Measurements from ENCODE around the gene LIMD2. TPM values are rescaled to one million over a fixed set of nuclear protein-coding genes. Genes with fewer than 3 reads are reported as not detected.

LIMD2 gene
- total RNA-seq, 1 donor from 2014 or later, result 3.7 TPM

- no peaks in the 10 kb centered on the region for H3K27me3 ChIP-seq (ENCODE audit: control insufficient read depth in 3 of 3, insufficient read depth in 3 of 3, low read length in 3 of 3)
- peaks cover 40 to 55% (median 49%) of the 10 kb centered on the region in 3 donors for H3K36me3 ChIP-seq (ENCODE audit: control insufficient read depth in 3 of 3, insufficient read depth in 3 of 3, low read length in 3 of 3)
- H3K4me1 ChIP-seq (ENCODE audit: control insufficient read depth in 3 of 3, insufficient read depth in 3 of 3, low read length in 3 of 3), result no peaks in the 10 kb centered on the region
- H3K4me3 ChIP-seq (ENCODE audit: low read length in 3 of 3), result no peak overlapping the region
- H3K9ac ChIP-seq (ENCODE audit: low read depth in 1 of 3, low read length in 3 of 3), result no peak overlapping the region
- H3K27ac ChIP-seq (ENCODE audit: low read depth, low read length), result no peak overlapping the region
- H3K9me3 ChIP-seq (ENCODE audit: control insufficient read depth in 3 of 3, low read length in 3 of 3), result no peaks in the 10 kb centered on the region
Measured at GRCh38 chr17:63685041-63685440, 14.9 kb downstream of the LIMD2 start.

GRCh38 chr17:63682981-63683380 is 16.9 kb downstream of the LIMD2 start:
- H3K27me3 ChIP-seq (ENCODE audit: control insufficient read depth in 3 of 3, insufficient read depth in 3 of 3, low read length in 3 of 3), result no peaks in the 10 kb centered on the region
- H3K4me3 ChIP-seq (ENCODE audit: low read length in 3 of 3), result no peak overlapping the region
- peaks cover 22 to 38% (median 30%) of the 10 kb centered on the region in 3 donors for H3K36me3 ChIP-seq (ENCODE audit: control insufficient read depth in 3 of 3, insufficient read depth in 3 of 3, low read length in 3 of 3)
- H3K9ac ChIP-seq (ENCODE audit: low read depth in 1 of 3, low read length in 3 of 3), result no peak overlapping the region
- H3K27ac ChIP-seq (ENCODE audit: low read depth, low read length), result no peak overlapping the region
- H3K9me3 ChIP-seq (ENCODE audit: control insufficient read depth in 3 of 3, low read length in 3 of 3), result no peaks in the 10 kb centered on the region
- no peaks in the 10 kb centered on the region for H3K4me1 ChIP-seq (ENCODE audit: control insufficient read depth in 3 of 3, insufficient read depth in 3 of 3, low read length in 3 of 3)

GRCh38 chr17:63682441-63682840 is 17.5 kb downstream of the LIMD2 start:
- Histone ChIP-seq H3K4me1 (ENCODE audit: control insufficient read depth in 3 of 3, insufficient read depth in 3 of 3, low read length in 3 of 3) (peaks cover 0 to 5% (median 5%) of the 10 kb centered on the region in 3 donors), H3K27me3 (ENCODE audit: control insufficient read depth in 3 of 3, insufficient read depth in 3 of 3, low read length in 3 of 3) (no peaks in the 10 kb centered on the region), H3K9ac (ENCODE audit: low read depth in 1 of 3, low read length in 3 of 3) (no peak overlapping the region), H3K27ac (ENCODE audit: low read depth, low read length) (no peak overlapping the region), H3K9me3 (ENCODE audit: control insufficient read depth in 3 of 3, low read length in 3 of 3) (no peaks in the 10 kb centered on the region), H3K4me3 (ENCODE audit: low read length in 3 of 3) (no peak overlapping the region), H3K36me3 (ENCODE audit: control insufficient read depth in 3 of 3, insufficient read depth in 3 of 3, low read length in 3 of 3) (peaks cover 22 to 38% (median 33%) of the 10 kb centered on the region in 3 donors)

- peaks cover 22 to 40% (median 36%) of the 10 kb centered on the region in 3 donors for H3K36me3 ChIP-seq (ENCODE audit: control insufficient read depth in 3 of 3, insufficient read depth in 3 of 3, low read length in 3 of 3)
- H3K4me1 ChIP-seq (ENCODE audit: control insufficient read depth in 3 of 3, insufficient read depth in 3 of 3, low read length in 3 of 3), result peaks cover under 1 to 14% (median 14%) of the 10 kb centered on the region in 3 donors
Measured at GRCh38 chr17:63681530-63681929, 18.4 kb downstream of the LIMD2 start.

GRCh38 chr17:63680700-63681099 is 19.2 kb downstream of the LIMD2 start:
- Histone ChIP-seq H3K27me3 (ENCODE audit: control insufficient read depth in 3 of 3, insufficient read depth in 3 of 3, low read length in 3 of 3) (no peaks in the 10 kb centered on the region), H3K4me1 (ENCODE audit: control insufficient read depth in 3 of 3, insufficient read depth in 3 of 3, low read length in 3 of 3) (peaks cover 5 to 21% (median 15%) of the 10 kb centered on the region in 3 donors), H3K36me3 (ENCODE audit: control insufficient read depth in 3 of 3, insufficient read depth in 3 of 3, low read length in 3 of 3) (peaks cover 17 to 38% (median 36%) of the 10 kb centered on the region in 3 donors), H3K9me3 (ENCODE audit: control insufficient read depth in 3 of 3, low read length in 3 of 3) (no peaks in the 10 kb centered on the region), H3K27ac (ENCODE audit: low read depth, low read length) (no peak overlapping the region), H3K9ac (ENCODE audit: low read depth in 1 of 3, low read length in 3 of 3) (no peak overlapping the region), H3K4me3 (ENCODE audit: low read length in 3 of 3) (no peak overlapping the region)

More at GRCh38 chr17:63681530-63681929, 18.4 kb downstream of the LIMD2 start:
- Histone ChIP-seq H3K9me3 (ENCODE audit: control insufficient read depth in 3 of 3, low read length in 3 of 3) (no peaks in the 10 kb centered on the region), H3K27me3 (ENCODE audit: control insufficient read depth in 3 of 3, insufficient read depth in 3 of 3, low read length in 3 of 3) (no peaks in the 10 kb centered on the region), H3K9ac (ENCODE audit: low read depth in 1 of 3, low read length in 3 of 3) (no peak overlapping the region), H3K27ac (ENCODE audit: low read depth, low read length) (no peak overlapping the region), H3K4me3 (ENCODE audit: low read length in 3 of 3) (no peak overlapping the region)

- no peak overlapping the region for H3K9ac ChIP-seq (ENCODE audit: low read depth in 1 of 3, low read length in 3 of 3)
- H3K27me3 ChIP-seq (ENCODE audit: control insufficient read depth in 3 of 3, insufficient read depth in 3 of 3, low read length in 3 of 3), result no peaks in the 10 kb centered on the region
- no peaks in the 10 kb centered on the region for H3K9me3 ChIP-seq (ENCODE audit: control insufficient read depth in 3 of 3, low read length in 3 of 3)
- no peak overlapping the region for H3K27ac ChIP-seq (ENCODE audit: low read depth, low read length)
- H3K36me3 ChIP-seq (ENCODE audit: control insufficient read depth in 3 of 3, insufficient read depth in 3 of 3, low read length in 3 of 3), result peaks cover 12 to 37% (median 31%) of the 10 kb centered on the region in 3 donors
- no peak overlapping the region for H3K4me3 ChIP-seq (ENCODE audit: low read length in 3 of 3)
- peaks cover 17 to 31% (median 24%) of the 10 kb centered on the region in 3 donors for H3K4me1 ChIP-seq (ENCODE audit: control insufficient read depth in 3 of 3, insufficient read depth in 3 of 3, low read length in 3 of 3)
Measured at GRCh38 chr17:63679214-63679613, 20.7 kb downstream of the LIMD2 start.

- Histone ChIP-seq H3K4me3 (ENCODE audit: low read length in 3 of 3) (no peak overlapping the region), H3K27ac (ENCODE audit: low read depth, low read length) (peak overlapping the region; percentile 74), H3K27me3 (ENCODE audit: control insufficient read depth in 3 of 3, insufficient read depth in 3 of 3, low read length in 3 of 3) (no peaks in the 10 kb centered on the region), H3K36me3 (ENCODE audit: control insufficient read depth in 3 of 3, insufficient read depth in 3 of 3, low read length in 3 of 3) (peaks cover 10 to 15% (median 14%) of the 10 kb centered on the region in 3 donors), H3K4me1 (ENCODE audit: control insufficient read depth in 3 of 3, insufficient read depth in 3 of 3, low read length in 3 of 3) (peaks cover 20 to 31% (median 25%) of the 10 kb centered on the region in 3 donors), H3K9ac (ENCODE audit: low read depth in 1 of 3, low read length in 3 of 3) (no peak overlapping the region), H3K9me3 (ENCODE audit: control insufficient read depth in 3 of 3, low read length in 3 of 3) (no peaks in the 10 kb centered on the region)
Measured at GRCh38 chr17:63676584-63676983, 23.3 kb downstream of the LIMD2 start.

GRCh38 chr17:63675607-63676546 is 24.0 kb downstream of the LIMD2 start:
- Histone ChIP-seq H3K9me3 (ENCODE audit: control insufficient read depth in 3 of 3, low read length in 3 of 3) (no peaks in the 10 kb centered on the region), H3K4me3 (ENCODE audit: low read length in 3 of 3) (peak overlapping the region; percentile 40 to 54 (median 48)), H3K4me1 (ENCODE audit: control insufficient read depth in 3 of 3, insufficient read depth in 3 of 3, low read length in 3 of 3) (peaks cover 20 to 31% (median 25%) of the 10 kb centered on the region in 3 donors), H3K27me3 (ENCODE audit: control insufficient read depth in 3 of 3, insufficient read depth in 3 of 3, low read length in 3 of 3) (no peaks in the 10 kb centered on the region), H3K27ac (ENCODE audit: low read depth, low read length) (peak overlapping the region; percentile 74), H3K36me3 (ENCODE audit: control insufficient read depth in 3 of 3, insufficient read depth in 3 of 3, low read length in 3 of 3) (peaks cover 8 to 12% (median 12%) of the 10 kb centered on the region in 3 donors), H3K9ac (ENCODE audit: low read depth in 1 of 3, low read length in 3 of 3) (peak overlapping the region in 2 of 3 donors; percentile 23 to 26)

- Histone ChIP-seq H3K27ac (ENCODE audit: low read depth, low read length) (peak overlapping the region; percentile 74), H3K36me3 (ENCODE audit: control insufficient read depth in 3 of 3, insufficient read depth in 3 of 3, low read length in 3 of 3) (peaks cover 8 to 12% (median 12%) of the 10 kb centered on the region in 3 donors), H3K4me3 (ENCODE audit: low read length in 3 of 3) (peak overlapping the region; percentile 40 to 54 (median 48)), H3K9ac (ENCODE audit: low read depth in 1 of 3, low read length in 3 of 3) (peak overlapping the region in 1 of 3 donors; percentile 23), H3K9me3 (ENCODE audit: control insufficient read depth in 3 of 3, low read length in 3 of 3) (no peaks in the 10 kb centered on the region), H3K4me1 (ENCODE audit: control insufficient read depth in 3 of 3, insufficient read depth in 3 of 3, low read length in 3 of 3) (peaks cover 20 to 31% (median 25%) of the 10 kb centered on the region in 3 donors), H3K27me3 (ENCODE audit: control insufficient read depth in 3 of 3, insufficient read depth in 3 of 3, low read length in 3 of 3) (no peaks in the 10 kb centered on the region)
Measured at GRCh38 chr17:63675231-63675606, 24.7 kb downstream of the LIMD2 start.

- no peak overlapping the region for H3K4me3 ChIP-seq (ENCODE audit: low read length in 3 of 3)
- no peak overlapping the region for H3K27ac ChIP-seq (ENCODE audit: low read depth, low read length)
- H3K27me3 ChIP-seq (ENCODE audit: control insufficient read depth in 3 of 3, insufficient read depth in 3 of 3, low read length in 3 of 3), result no peaks in the 10 kb centered on the region
- H3K9me3 ChIP-seq (ENCODE audit: control insufficient read depth in 3 of 3, low read length in 3 of 3), result no peaks in the 10 kb centered on the region
- peaks cover 21 to 33% (median 21%) of the 10 kb centered on the region in 3 donors for H3K36me3 ChIP-seq (ENCODE audit: control insufficient read depth in 3 of 3, insufficient read depth in 3 of 3, low read length in 3 of 3)
- no peak overlapping the region for H3K9ac ChIP-seq (ENCODE audit: low read depth in 1 of 3, low read length in 3 of 3)
- H3K4me1 ChIP-seq (ENCODE audit: control insufficient read depth in 3 of 3, insufficient read depth in 3 of 3, low read length in 3 of 3), result peaks cover 20 to 35% (median 24%) of the 10 kb centered on the region in 3 donors
Measured at GRCh38 chr17:63672856-63673255, 27.1 kb downstream of the LIMD2 start.
